Smooth muscle cell (in vitro differentiated cells): ENCODE measurements around the gene GRIP2. TPM values are rescaled to one million over a fixed set of nuclear protein-coding genes. Genes with fewer than 3 reads are reported as not detected.

ENCODE experiments used
- DNase-seq: peaks from one replicate; lab custom pipeline; 2025; ENCODE audit not compliant: unreplicated experiment; lab: John Stamatoyannopoulos, UW
- H2AFZ ChIP-seq: fragments of 200-600 bp; sonication (generic); 2 replicates; pipeline ENCODE4 v1.6.0; 2016; ENCODE audit warnings: antibody characterized with exemption, low read depth, mild to moderate bottlenecking
- H3F3A ChIP-seq: fragments of 200-600 bp; sonication (generic); 2 replicates; pipeline ENCODE4 v1.6.0; 2017; ENCODE audit warnings: antibody characterized with exemption, low read depth
- H3K27ac ChIP-seq: fragments of 200-600 bp; sonication (generic); 2 replicates; pipeline ENCODE4 v1.5.1; 2016; ENCODE audit warnings: low read depth, mild to moderate bottlenecking
- H3K27me3 ChIP-seq: fragments of 200-600 bp; sonication (generic); 2 replicates; pipeline ENCODE4 v1.6.1; 2016; ENCODE audit warnings: low read depth, mild to moderate bottlenecking
- H3K36me3 ChIP-seq: fragments of 200-600 bp; sonication (generic); 2 replicates; pipeline ENCODE4 v1.5.1; 2016; ENCODE audit warnings: low read depth
- H3K4me1 ChIP-seq: fragments of 200-600 bp; sonication (generic); 2 replicates; pipeline ENCODE4 v1.5.1; 2016; ENCODE audit warnings: low read depth
- H3K4me2 ChIP-seq: fragments of 200-600 bp; sonication (generic); 2 replicates; pipeline ENCODE4 v1.6.0; 2016; ENCODE audit warnings: mild to moderate bottlenecking
- H3K4me3 ChIP-seq: fragments of 200-600 bp; sonication (generic); 2 replicates; pipeline ENCODE4 v1.5.1; 2016; ENCODE audit warnings: mild to moderate bottlenecking
- H3K79me2 ChIP-seq: fragments of 200-600 bp; sonication (generic); 2 replicates; pipeline ENCODE4 v1.6.0; 2016; ENCODE audit warnings: low read depth, mild to moderate bottlenecking
- H3K9ac ChIP-seq: fragments of 200-600 bp; sonication (generic); 2 replicates; pipeline ENCODE4 v1.6.0; 2016; ENCODE audit warnings: low read depth
- H3K9me3 ChIP-seq: fragments of 200-600 bp; sonication (generic); replicated peaks from 2 replicates; pipeline ENCODE4 v1.5.1; 2016; ENCODE audit warnings: low read depth
- H4K20me1 ChIP-seq: fragments of 200-600 bp; sonication (generic); 2 replicates; pipeline ENCODE4 v1.6.0; 2016; ENCODE audit warnings: low read depth
- WGBS: methylation state at CpG from one replicate; pipeline ENCODE4 v1.1.7; 2016; ENCODE audit warnings: low lambda C conversion rate; 5-methylcytosine and 5-hydroxymethylcytosine counted together
- polyA plus RNA-seq: library from polyadenylated mRNA; unstranded; fragments of >200 nt; fragmentation: Nextera tagmentation; extraction: Ambion mirVana; gene quantifications from 2 replicates; pipeline ENCODE4 v1.2.1, GENCODE V29; 2016
- total RNA-seq: library from RNA; depleted of rRNA; stranded (reverse); fragments of >200 nt; gene quantifications from 2 replicates; pipeline ENCODE4 v1.2.3, GENCODE V29; 2014
- TF ChIP-seq, protein P1 (sequence below): fragments of 200-600 bp; sonication (generic); IDR thresholded peaks from 2 replicates; pipeline ENCODE4 v1.5.1; 2017; ENCODE audit warnings: borderline replicate concordance, mild to moderate bottlenecking, antibody characterized with exemption; ENCODE audit not compliant: insufficient read depth, poor library complexity, severe bottlenecking

GRIP2 gene
- total and polyA plus RNA-seq, 2 experiments from 2014 or later, result 2.0 to 6.5 TPM

DNA sequence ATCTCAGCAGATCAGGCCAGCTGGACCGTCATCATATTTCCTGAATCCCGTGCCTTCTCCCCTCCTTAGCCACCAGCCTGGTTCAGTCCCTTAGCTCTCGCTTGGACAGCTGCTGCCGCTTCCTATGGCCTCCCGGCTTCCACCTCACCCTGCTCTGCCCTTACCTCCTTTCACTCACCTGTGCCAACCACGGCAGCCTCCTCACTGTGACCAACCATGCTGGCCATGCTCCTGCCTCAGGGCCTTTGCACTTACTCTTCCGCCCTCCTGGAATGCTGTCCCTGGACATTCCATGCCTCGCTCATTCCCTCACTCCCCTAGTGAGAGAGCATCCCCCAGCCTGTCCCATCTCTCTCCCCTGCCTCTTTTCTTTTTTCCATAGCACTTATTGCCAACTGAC, 19.2 kb downstream of the GRIP2 start:
- Histone ChIP-seq H4K20me1 (no peaks in the 10 kb centered on the region), H3K9ac (no peak overlapping the region), H3K27ac (no peak overlapping the region), H3K4me3 (no peak overlapping the region), H3K4me1 (no peaks in the 10 kb centered on the region), H3K36me3 (no peaks in the 10 kb centered on the region), H3K9me3 (no peaks in the 10 kb centered on the region), H3F3A (no peaks in the 10 kb centered on the region), H3K4me2 (no peak overlapping the region), H2AFZ (no peak overlapping the region), H3K79me2 (no peaks in the 10 kb centered on the region), H3K27me3 (no peaks in the 10 kb centered on the region)
- TF ChIP-seq, protein P1, sequence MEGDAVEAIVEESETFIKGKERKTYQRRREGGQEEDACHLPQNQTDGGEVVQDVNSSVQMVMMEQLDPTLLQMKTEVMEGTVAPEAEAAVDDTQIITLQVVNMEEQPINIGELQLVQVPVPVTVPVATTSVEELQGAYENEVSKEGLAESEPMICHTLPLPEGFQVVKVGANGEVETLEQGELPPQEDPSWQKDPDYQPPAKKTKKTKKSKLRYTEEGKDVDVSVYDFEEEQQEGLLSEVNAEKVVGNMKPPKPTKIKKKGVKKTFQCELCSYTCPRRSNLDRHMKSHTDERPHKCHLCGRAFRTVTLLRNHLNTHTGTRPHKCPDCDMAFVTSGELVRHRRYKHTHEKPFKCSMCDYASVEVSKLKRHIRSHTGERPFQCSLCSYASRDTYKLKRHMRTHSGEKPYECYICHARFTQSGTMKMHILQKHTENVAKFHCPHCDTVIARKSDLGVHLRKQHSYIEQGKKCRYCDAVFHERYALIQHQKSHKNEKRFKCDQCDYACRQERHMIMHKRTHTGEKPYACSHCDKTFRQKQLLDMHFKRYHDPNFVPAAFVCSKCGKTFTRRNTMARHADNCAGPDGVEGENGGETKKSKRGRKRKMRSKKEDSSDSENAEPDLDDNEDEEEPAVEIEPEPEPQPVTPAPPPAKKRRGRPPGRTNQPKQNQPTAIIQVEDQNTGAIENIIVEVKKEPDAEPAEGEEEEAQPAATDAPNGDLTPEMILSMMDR, result no peak
- no peak for DNase-seq
- WGBS, result 96% methylated on average over 8 of the region's 8 CpGs

DNA sequence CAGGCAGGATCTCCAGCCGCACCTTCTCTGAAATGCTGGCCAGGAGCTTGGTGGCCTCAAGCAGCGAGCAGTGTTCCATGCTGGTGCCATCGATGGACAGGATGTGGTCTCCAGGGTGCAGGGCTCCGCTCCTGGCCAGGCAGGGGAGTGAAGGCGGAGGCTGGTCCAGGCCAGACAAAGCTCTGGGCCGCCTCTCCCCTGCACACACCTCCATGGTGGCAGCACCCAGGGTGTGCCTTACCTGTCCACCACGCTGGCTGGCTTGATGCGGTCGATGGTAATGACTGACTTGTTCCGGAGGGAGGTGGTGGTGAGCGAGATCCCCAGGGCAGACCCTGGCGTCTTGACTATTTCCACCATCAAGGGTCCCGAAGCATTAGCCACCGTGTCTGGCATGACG, 20.0 kb downstream of the GRIP2 start:
- Histone ChIP-seq H3K4me1 (no peaks in the 10 kb centered on the region), H3F3A (no peaks in the 10 kb centered on the region), H3K79me2 (no peaks in the 10 kb centered on the region), H3K4me2 (no peak overlapping the region), H3K27me3 (no peaks in the 10 kb centered on the region), H3K9me3 (no peaks in the 10 kb centered on the region), H3K27ac (no peak overlapping the region), H3K4me3 (no peak overlapping the region), H3K36me3 (no peaks in the 10 kb centered on the region), H4K20me1 (no peaks in the 10 kb centered on the region), H3K9ac (no peak overlapping the region), H2AFZ (no peak overlapping the region)
- TF ChIP-seq, protein P1, result no peak
- WGBS, result 85% methylated on average over 15 of the region's 15 CpGs
- DNase-seq, result no peak

DNA sequence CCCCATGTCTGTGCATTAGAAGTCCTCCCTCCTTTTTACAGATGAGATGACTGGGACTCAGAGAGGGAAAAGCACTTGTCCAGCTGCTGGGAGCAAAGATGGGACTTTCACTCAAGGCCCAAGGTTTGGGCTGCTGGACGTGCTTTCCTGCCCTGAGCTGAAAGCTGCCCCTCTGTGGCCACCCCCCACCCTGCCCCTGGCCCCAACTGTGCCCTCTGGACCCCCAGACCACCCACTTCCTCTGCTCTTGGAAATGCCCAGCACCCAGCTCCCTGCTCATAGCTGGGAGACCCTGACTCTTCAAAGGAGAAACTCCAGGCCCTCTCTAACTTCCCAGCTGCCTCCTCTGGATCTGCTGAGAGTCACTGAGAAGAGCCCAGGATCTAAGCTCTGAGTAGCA, 20.7 kb downstream of the GRIP2 start:
- Histone ChIP-seq H3K27me3 (no peaks in the 10 kb centered on the region), H2AFZ (no peak overlapping the region), H3K9ac (no peak overlapping the region), H3K9me3 (no peaks in the 10 kb centered on the region), H3K4me3 (no peak overlapping the region), H3K79me2 (no peaks in the 10 kb centered on the region), H4K20me1 (no peaks in the 10 kb centered on the region), H3F3A (no peaks in the 10 kb centered on the region), H3K4me1 (no peaks in the 10 kb centered on the region), H3K36me3 (no peaks in the 10 kb centered on the region), H3K4me2 (no peak overlapping the region), H3K27ac (no peak overlapping the region)
- no peak for DNase-seq
- 100% methylated on average over 1 of the region's 1 CpG for whole genome bisulfite sequencing
- TF ChIP-seq, protein P1, result no peak

DNA sequence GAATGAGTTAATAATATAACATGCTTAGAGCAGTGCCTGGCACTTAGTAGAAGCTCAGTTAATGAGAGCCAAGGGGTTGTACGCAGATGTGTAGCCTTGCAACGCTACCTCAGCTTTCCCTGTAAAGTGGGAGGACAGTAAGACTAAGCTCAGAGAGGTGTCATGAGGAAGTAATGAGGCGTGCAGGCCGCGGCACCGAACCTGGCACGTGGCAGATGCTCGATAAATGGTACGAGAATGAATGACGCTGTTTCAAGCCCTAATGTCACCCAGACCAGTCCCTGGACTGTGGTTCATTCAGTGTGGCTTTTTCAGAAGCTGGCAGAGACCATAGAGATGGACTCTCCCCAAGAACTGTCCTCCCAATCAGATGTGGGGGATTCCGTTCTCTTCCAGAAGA, 21.2 kb downstream of the GRIP2 start:
- H3K36me3 ChIP-seq, result no peaks in the 10 kb centered on the region
- H3K4me2 ChIP-seq, result no peak overlapping the region
- no peaks in the 10 kb centered on the region for H3K27me3 ChIP-seq
- no peak for DNase-seq
- 95% methylated on average over 11 of the region's 11 CpGs for WGBS
- H3K27ac ChIP-seq, result no peak overlapping the region
- no peaks in the 10 kb centered on the region for H3K9me3 ChIP-seq
- TF ChIP-seq, protein P1, result no peak
- no peak overlapping the region for H3K9ac ChIP-seq
- H3K4me3 ChIP-seq, result no peak overlapping the region
- H4K20me1 ChIP-seq, result no peaks in the 10 kb centered on the region
- no peaks in the 10 kb centered on the region for H3K4me1 ChIP-seq
- H3K79me2 ChIP-seq, result no peaks in the 10 kb centered on the region
- H3F3A ChIP-seq, result no peaks in the 10 kb centered on the region
- no peak overlapping the region for H2AFZ ChIP-seq
